GM23248 (cell line): ENCODE measurements around the gene MPG. TPM values are rescaled to one million over a fixed set of nuclear protein-coding genes. Genes with fewer than 3 reads are reported as not detected.

ENCODE experiments used
- DNase-seq: peaks from one replicate; pipeline ENCODE4 v3.0.0-alpha.2; 2015
- H2AFZ ChIP-seq: fragments of 200-600 bp; sonication (generic); 2 replicates; pipeline ENCODE4 v1.6.1; 2016; ENCODE audit warnings: antibody characterized with exemption
- H3F3A ChIP-seq: fragments of 200-600 bp; sonication (generic); 2 replicates; pipeline ENCODE4 v1.6.1; 2016; ENCODE audit warnings: mild to moderate bottlenecking, antibody characterized with exemption, mixed run types; ENCODE audit not compliant: insufficient read depth
- H3K27ac ChIP-seq: fragments of 200-600 bp; sonication (generic); 2 replicates; pipeline ENCODE4 v1.5.1; 2016; ENCODE audit warnings: mild to moderate bottlenecking
- H3K27me3 ChIP-seq: fragments of 200-600 bp; sonication (generic); replicated peaks from 2 replicates; pipeline ENCODE4 v1.6.1; 2016; ENCODE audit warnings: mild to moderate bottlenecking; ENCODE audit not compliant: insufficient read depth
- H3K36me3 ChIP-seq: fragments of 200-600 bp; sonication (generic); 2 replicates; pipeline ENCODE4 v1.6.1; 2016; ENCODE audit warnings: low read depth, mild to moderate bottlenecking
- H3K4me1 ChIP-seq: fragments of 200-600 bp; sonication (generic); 2 replicates; pipeline ENCODE4 v1.6.1; 2016; ENCODE audit warnings: mild to moderate bottlenecking; ENCODE audit not compliant: insufficient read depth
- H3K4me2 ChIP-seq: fragments of 200-600 bp; sonication (generic); one replicate; pipeline ENCODE4 v1.6.1; 2016; ENCODE audit warnings: mild to moderate bottlenecking; ENCODE audit not compliant: unreplicated experiment
- H3K4me3 ChIP-seq: fragments of 200-600 bp; sonication (generic); 2 replicates; pipeline ENCODE4 v1.5.1; 2016; ENCODE audit warnings: mild to moderate bottlenecking
- H3K79me2 ChIP-seq: fragments of 200-600 bp; sonication (generic); 2 replicates; pipeline ENCODE4 v1.6.1; 2016; ENCODE audit warnings: mild to moderate bottlenecking; ENCODE audit not compliant: insufficient read depth
- H3K9ac ChIP-seq: fragments of 200-600 bp; sonication (generic); 2 replicates; pipeline ENCODE4 v1.6.1; 2016; ENCODE audit warnings: mild to moderate bottlenecking
- H3K9me2 ChIP-seq: fragments of 200-600 bp; sonication (generic); 2 replicates; pipeline ENCODE4 v1.6.1; 2016; ENCODE audit warnings: mixed run types, mild to moderate bottlenecking, moderate library complexity; ENCODE audit not compliant: insufficient read depth
- H3K9me3 ChIP-seq: fragments of 200-600 bp; sonication (generic); one replicate; pipeline ENCODE4 v1.6.1; 2017; ENCODE audit warnings: low read depth
- H4K20me1 ChIP-seq: fragments of 200-600 bp; sonication (generic); 2 replicates; pipeline ENCODE4 v1.6.0; 2016; ENCODE audit not compliant: insufficient read depth
- EZH2 ChIP-seq: fragments of 200-600 bp; sonication (generic); IDR thresholded peaks from 2 replicates; pipeline ENCODE4 v1.6.1; 2018; ENCODE audit warnings: antibody characterized with exemption, mild to moderate bottlenecking; ENCODE audit not compliant: insufficient read depth, poor library complexity, severe bottlenecking
- EZH2phosphoT487 ChIP-seq: fragments of 200-600 bp; sonication (generic); IDR thresholded peaks from 2 replicates; pipeline ENCODE4 v1.6.1; 2018; ENCODE audit warnings: antibody characterized with exemption, moderate library complexity, mild to moderate bottlenecking, low read depth; ENCODE audit not compliant: insufficient read depth
- WGBS, 2 experiments: methylation state at CpG; one replicate each; pipeline ENCODE4 v1.1.6; 2015 to 2017; ENCODE audit warnings: low lambda C conversion rate in 2 of 2, low coverage in 1 of 2; ENCODE audit errors: missing lambda C conversion rate in 2 of 2; 5-methylcytosine and 5-hydroxymethylcytosine counted together
- in situ Hi-C: fragments of 300-500 bp; cut with MboI; formaldehyde crosslinking; loops from 2 replicates; pipeline ENCODE4 v1.15.0; 2020
- polyA plus RNA-seq: library from polyadenylated mRNA; unstranded; fragments of >200 nt; fragmentation: Nextera tagmentation; extraction: Ambion mirVana; gene quantifications from 2 replicates; pipeline ENCODE4 v1.2.1, GENCODE V29; 2016
- total RNA-seq: library from RNA; depleted of rRNA; stranded (reverse); fragments of >200 nt; shearing (Covaris generic); gene quantifications from 2 replicates; pipeline ENCODE4 v1.2.3, GENCODE V29; 2014

The MPG gene
- total and polyA plus RNA-seq, 2 experiments from 2014 or later: 134 to 222 TPM

DNA sequence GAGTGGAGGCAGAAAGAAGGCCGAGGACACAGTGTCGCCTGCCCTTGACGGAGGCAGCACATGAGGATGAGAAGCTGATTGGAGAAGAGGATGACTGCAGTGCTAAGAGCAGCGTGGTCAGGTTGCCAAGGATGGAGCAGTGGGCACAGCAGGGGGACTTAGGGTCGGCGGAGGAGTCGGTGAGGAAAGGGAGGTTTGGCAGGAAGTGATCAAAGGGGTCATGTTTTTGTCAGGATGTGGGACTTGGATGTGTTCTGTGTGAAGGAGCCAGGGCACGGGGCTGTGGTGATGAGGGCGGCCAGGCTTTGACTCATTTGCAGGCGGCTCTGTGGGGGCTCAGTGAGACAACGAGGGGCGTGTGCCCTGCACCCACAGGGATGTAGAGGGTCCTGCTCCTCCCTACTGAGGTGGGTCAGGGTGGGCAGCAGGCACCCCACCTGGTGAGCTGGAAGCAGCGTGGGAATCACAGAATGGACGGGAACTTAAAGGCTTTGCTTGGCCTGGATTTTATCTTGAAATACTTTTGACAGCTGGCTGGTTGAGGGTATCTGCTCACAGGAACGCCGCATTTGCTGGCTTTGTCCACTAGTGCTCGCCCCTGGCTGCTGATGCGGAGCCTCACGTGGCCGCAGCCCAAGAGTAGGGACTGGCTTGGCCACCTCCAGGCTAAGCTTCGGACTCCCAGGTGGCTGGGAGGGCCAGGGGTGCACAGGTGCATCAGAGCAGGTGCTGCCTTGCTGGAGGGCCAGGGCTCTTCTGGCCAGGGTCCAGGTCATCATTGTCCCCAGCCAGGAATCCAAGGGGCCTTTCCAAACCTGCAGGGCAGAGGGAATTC lies 6.0 kb downstream of the MPG start:
- no peak overlapping the region for H2AFZ ChIP-seq
- 48% methylated on average over 21 of the region's 21 CpGs for WGBS, 2 experiments

DNA sequence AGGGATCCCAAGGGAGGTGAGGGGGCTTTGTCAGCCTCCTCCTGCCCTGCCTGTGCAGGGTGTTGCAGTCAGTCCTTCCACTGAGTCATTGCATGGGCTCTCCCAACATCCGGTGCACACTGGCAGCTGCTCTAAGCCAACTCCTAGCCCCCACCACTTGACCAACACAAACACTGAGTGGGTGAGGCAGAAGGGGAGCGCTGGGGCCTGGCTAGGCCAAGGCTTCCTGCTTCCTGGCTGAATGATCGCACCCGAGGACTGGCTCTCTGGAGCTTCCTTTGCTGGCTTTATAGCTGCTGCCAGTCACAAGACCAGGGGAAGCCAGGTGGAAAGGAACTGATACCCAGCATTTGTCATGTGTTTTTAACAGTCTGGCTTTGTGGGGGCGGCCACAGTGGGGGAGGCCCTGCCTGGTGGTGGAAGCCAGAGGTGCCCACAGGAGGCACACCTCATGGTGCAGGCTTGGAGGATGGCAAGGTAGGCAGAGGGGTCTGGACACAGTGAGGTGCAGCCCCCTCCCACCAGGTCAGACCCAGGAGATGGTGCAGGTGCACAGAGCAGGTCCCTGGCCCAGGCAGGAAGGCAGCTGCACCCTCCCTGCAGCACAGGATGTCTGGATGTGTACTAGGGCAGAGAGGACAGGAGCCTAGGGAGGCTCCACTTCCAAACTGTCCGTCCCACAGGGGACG lies 6.8 kb downstream of the MPG start:
- WGBS, 2 experiments: 23 to 24% methylated on average over 7 of the region's 7 CpGs
- no peaks in the 10 kb centered on the region for H3K27me3 ChIP-seq
- H3K9me3 ChIP-seq: no peaks in the 10 kb centered on the region
- H3K9me2 ChIP-seq: no peaks in the 10 kb centered on the region
- H3K9ac ChIP-seq: peak overlapping the region; percentile 69
- in situ Hi-C loops: no loop called here
- H2AFZ ChIP-seq: no peak overlapping the region
- DNase-seq: peak; percentile 98
- peaks cover 24% of the 10 kb centered on the region for H3K4me1 ChIP-seq
- H3K27ac ChIP-seq: peak overlapping the region; percentile 74
- peaks cover 13% of the 10 kb centered on the region; the same call in 1 of the 2 replicates for H3K36me3 ChIP-seq
- H3K4me3 ChIP-seq: no peak overlapping the region
- TF ChIP-seq EZH2: no peak
- peaks cover 25% of the 10 kb centered on the region for H3F3A ChIP-seq
- H3K4me2 ChIP-seq: peak overlapping the region; percentile 60
- H3K79me2 ChIP-seq: peaks cover 30% of the 10 kb centered on the region
- no peaks in the 10 kb centered on the region for H4K20me1 ChIP-seq

More for the DNA sequence above, 6.0 kb downstream of the MPG start:
- no peak overlapping the region for H3K4me3 ChIP-seq
- H3K4me1 ChIP-seq: peaks cover 29% of the 10 kb centered on the region
- H3K27me3 ChIP-seq: no peaks in the 10 kb centered on the region
- peak; percentile 54 for DNase-seq
- H3K9me2 ChIP-seq: no peaks in the 10 kb centered on the region
- in situ Hi-C loops: no loop called here
- peak overlapping the region; percentile 74 for H3K27ac ChIP-seq
- H3K4me2 ChIP-seq: peak overlapping the region; percentile 23
- TF ChIP-seq EZH2: no peak
- no peak for TF ChIP-seq EZH2phosphoT487
- H3F3A ChIP-seq: peaks cover 25% of the 10 kb centered on the region
- H3K9ac ChIP-seq: peak overlapping the region; percentile 45; the same call in 1 of the 2 replicates
- H4K20me1 ChIP-seq: no peaks in the 10 kb centered on the region
- no peaks in the 10 kb centered on the region for H3K9me3 ChIP-seq
- H3K36me3 ChIP-seq: peaks cover 18% of the 10 kb centered on the region; the same call in 1 of the 2 replicates
- peaks cover 38% of the 10 kb centered on the region for H3K79me2 ChIP-seq

DNA sequence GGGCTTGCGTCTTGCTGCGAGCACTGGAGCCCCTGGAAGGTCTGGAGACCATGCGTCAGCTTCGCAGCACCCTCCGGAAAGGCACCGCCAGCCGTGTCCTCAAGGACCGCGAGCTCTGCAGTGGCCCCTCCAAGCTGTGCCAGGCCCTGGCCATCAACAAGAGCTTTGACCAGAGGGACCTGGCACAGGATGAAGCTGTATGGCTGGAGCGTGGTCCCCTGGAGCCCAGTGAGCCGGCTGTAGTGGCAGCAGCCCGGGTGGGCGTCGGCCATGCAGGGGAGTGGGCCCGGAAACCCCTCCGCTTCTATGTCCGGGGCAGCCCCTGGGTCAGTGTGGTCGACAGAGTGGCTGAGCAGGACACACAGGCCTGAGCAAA lies 7.4 kb downstream of the MPG start:
- 81% methylated on average over 17 to 18 of the region's 18 CpGs for WGBS, 2 experiments
- Histone ChIP-seq H3K4me2 (peak overlapping the region; percentile 60), H3K9ac (peak overlapping the region; percentile 69)

DNA sequence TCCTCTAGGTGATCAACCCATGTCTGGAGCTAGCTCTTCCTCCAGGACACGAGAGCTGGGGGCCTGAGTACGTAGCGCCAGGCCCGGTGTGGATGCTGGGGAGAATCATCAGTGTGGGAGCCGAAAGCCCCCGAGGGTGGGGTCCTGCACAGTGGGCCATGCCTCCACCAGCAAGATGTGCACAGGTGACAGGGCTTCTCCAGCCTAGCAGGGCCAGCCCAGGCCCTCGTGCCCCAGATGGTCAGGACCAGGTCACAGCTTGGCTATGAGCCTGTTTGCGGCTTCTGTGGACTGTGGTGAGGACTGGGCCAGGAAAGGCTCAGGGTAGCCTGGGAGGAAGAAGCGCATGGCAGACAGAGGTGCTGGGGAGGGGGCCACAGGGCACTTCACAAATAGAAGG lies 7.8 kb downstream of the MPG start:
- no peaks in the 10 kb centered on the region for H4K20me1 ChIP-seq
- WGBS, 2 experiments: 77 to 82% methylated on average over 9 of the region's 9 CpGs
- in situ Hi-C loops: no loop called here
- H3K4me2 ChIP-seq: no peak overlapping the region
- no peaks in the 10 kb centered on the region for H3K9me3 ChIP-seq
- peaks cover 20% of the 10 kb centered on the region for H3K79me2 ChIP-seq
- no peaks in the 10 kb centered on the region for H3K9me2 ChIP-seq
- no peak for DNase-seq
- TF ChIP-seq EZH2phosphoT487: no peak
- TF ChIP-seq EZH2: no peak
- peaks cover 25% of the 10 kb centered on the region for H3F3A ChIP-seq
- H3K9ac ChIP-seq: peak overlapping the region; percentile 44
- H3K27ac ChIP-seq: 0 out of 2 replicates have a peak overlapping the region, but pooled peaks have one; percentile 74
- H2AFZ ChIP-seq: no peak overlapping the region
- no peak overlapping the region for H3K4me3 ChIP-seq
- peaks cover 10% of the 10 kb centered on the region; the same call in 1 of the 2 replicates for H3K36me3 ChIP-seq
- peaks cover 24% of the 10 kb centered on the region for H3K4me1 ChIP-seq
- no peaks in the 10 kb centered on the region for H3K27me3 ChIP-seq

More for the DNA sequence above, 7.4 kb downstream of the MPG start:
- H2AFZ ChIP-seq: no peak overlapping the region
- no peaks in the 10 kb centered on the region for H4K20me1 ChIP-seq
- no peaks in the 10 kb centered on the region for H3K27me3 ChIP-seq
- DNase-seq: no peak
- in situ Hi-C loops: no loop called here
- H3K4me3 ChIP-seq: no peak overlapping the region
- H3K79me2 ChIP-seq: peaks cover 24% of the 10 kb centered on the region
- H3K4me1 ChIP-seq: peaks cover 24% of the 10 kb centered on the region
- H3K9me3 ChIP-seq: no peaks in the 10 kb centered on the region
- peaks cover 25% of the 10 kb centered on the region for H3F3A ChIP-seq
- H3K36me3 ChIP-seq: peaks cover 10% of the 10 kb centered on the region; the same call in 1 of the 2 replicates
- TF ChIP-seq EZH2: no peak
- no peak for TF ChIP-seq EZH2phosphoT487
- no peaks in the 10 kb centered on the region for H3K9me2 ChIP-seq
- H3K27ac ChIP-seq: peak overlapping the region; percentile 74; the same call in 1 of the 2 replicates
